ENCODE measurements around the gene SCLT1. TPM values are rescaled to one million over a fixed set of nuclear protein-coding genes. Genes with fewer than 3 reads are reported as not detected.

The SCLT1 gene
- total and polyA plus RNA-seq, 8 donors, result 3.4 to 7.3 (median 6.1) TPM

- no peak for TF ChIP-seq CTCF (IDR thresholded peaks at IDR 0.05)
- ATAC-seq (peak in 1 of 4 donors; percentile 24), FAIRE-seq (no peak), DNase-seq (no peak)
- intact Hi-C loops (cut with DNase I), result no loop called here
- Histone ChIP-seq H3K4me1 (no peaks in the 10 kb centered on the region), H3K4me3 (no peak overlapping the region), H3K27me3 (no peaks in the 10 kb centered on the region), H3K36me3 (peaks cover 0 to 1% (median 0%) of the 10 kb centered on the region in 3 donors), H3K9me3 (no peaks in the 10 kb centered on the region), H3K27ac (no peak overlapping the region)
- WGBS, 2 donors, result 50 to 68% methylated on average over 2 of the region's 2 CpGs
Observed at GRCh38 chr4:128879283-128879682, 214.1 kb downstream of the SCLT1 start.

- TF ChIP-seq CTCF (IDR thresholded peaks at IDR 0.05), result no peak
- Histone ChIP-seq H3K4me3 (no peak overlapping the region), H3K4me1 (no peaks in the 10 kb centered on the region), H3K27me3 (no peaks in the 10 kb centered on the region), H3K36me3 (peaks cover 0 to 8% (median 0%) of the 10 kb centered on the region in 3 donors), H3K27ac (no peak overlapping the region), H3K9me3 (no peaks in the 10 kb centered on the region)
- FAIRE-seq, result peak; percentile 65
- no peak for DNase-seq
- intact Hi-C loops (cut with DNase I), result no loop called here
- ATAC-seq, result no peak
- WGBS, 2 donors, result 91 to 94% methylated on average over 4 of the region's 4 CpGs
Observed at GRCh38 chr4:128877934-128878333, 215.4 kb downstream of the SCLT1 start.

GRCh38 chr4:128876200-128876599 is 217.1 kb downstream of the SCLT1 start:
- intact Hi-C loops (cut with DNase I), result no loop called here
- no peaks in the 10 kb centered on the region for H3K9me3 ChIP-seq
- H3K36me3 ChIP-seq, result peaks cover 0 to 17% (median 14%) of the 10 kb centered on the region in 3 donors
- no peak overlapping the region for H3K4me3 ChIP-seq
- TF ChIP-seq CTCF (IDR thresholded peaks at IDR 0.05), result no peak
- DNase-seq, result no peak
- no peak overlapping the region for H3K27ac ChIP-seq
- no peaks in the 10 kb centered on the region for H3K4me1 ChIP-seq
- no peak for FAIRE-seq
- no peak for ATAC-seq
- H3K27me3 ChIP-seq, result no peaks in the 10 kb centered on the region
- WGBS, 2 donors, result 78 to 83% methylated on average over 2 of the region's 2 CpGs

GRCh38 chr4:128871948-128872347 is 221.4 kb downstream of the SCLT1 start:
- ATAC-seq (no peak), FAIRE-seq (no peak), DNase-seq (no peak)
- 95 to 96% methylated on average over 9 of the region's 9 CpGs for WGBS, 2 donors
- H3K27me3 ChIP-seq, result no peaks in the 10 kb centered on the region
- no peaks in the 10 kb centered on the region for H3K9me3 ChIP-seq
- peaks cover 0 to 52% (median 33%) of the 10 kb centered on the region in 3 donors for H3K36me3 ChIP-seq
- H3K4me3 ChIP-seq, result no peak overlapping the region
- H3K27ac ChIP-seq, result no peak overlapping the region
- TF ChIP-seq CTCF (IDR thresholded peaks at IDR 0.05), result no peak
- no peaks in the 10 kb centered on the region for H3K4me1 ChIP-seq
- intact Hi-C loops (cut with DNase I), result no loop called here

- H3K4me1 ChIP-seq, result no peaks in the 10 kb centered on the region
- 84 to 91% methylated on average over 2 of the region's 2 CpGs for WGBS, 2 donors
- TF ChIP-seq CTCF (IDR thresholded peaks at IDR 0.05), result no peak
- H3K27me3 ChIP-seq, result no peaks in the 10 kb centered on the region
- no peaks in the 10 kb centered on the region for H3K9me3 ChIP-seq
- no peak overlapping the region for H3K27ac ChIP-seq
- H3K36me3 ChIP-seq, result peaks cover 0 to 54% (median 33%) of the 10 kb centered on the region in 3 donors
- H3K4me3 ChIP-seq, result no peak overlapping the region
- intact Hi-C loops (cut with DNase I), result loop anchor here in 2 of 3 donors (10.0 kb wide), 2 partner anchors 305 to 415 kb away; no protein-coding TSS in a partner anchor
- no peak for DNase-seq
- no peak for ATAC-seq
- FAIRE-seq, result no peak
Observed at GRCh38 chr4:128869776-128870509, 223.4 kb downstream of the SCLT1 start.

All from pancreas (tissue), 10 donors.